MCF 10A (cell line): ENCODE measurements around the gene ZFYVE21. TPM values are rescaled to one million over a fixed set of nuclear protein-coding genes. Genes with fewer than 3 reads are reported as not detected.

Experiments used
- BruUV-seq: library from RNA; stranded (reverse); fragments of 400-500 nt; replicated peaks from 2 replicates; lab custom pipeline; 2021; lab: Mats Ljungman, UMichigan
- CTCF ChIA-PET: fragments of 300-600 bp; sonication (Branson Sonifier 250); formaldehyde crosslinking; extraction: SDS; loops from one replicate; lab custom pipeline; 2021; ENCODE audit warnings: antibody characterized with exemption, inconsistent platforms; lab: Yijun Ruan, JAX
- POLR2A ChIA-PET: fragments of 300-600, 350-650 bp; sonication (Branson Sonifier 250); formaldehyde crosslinking; extraction: SDS; loops from one replicate; lab custom pipeline; 2020; ENCODE audit warnings: antibody characterized with exemption, inconsistent platforms; lab: Yijun Ruan, JAX
- DNase-seq: peaks from one replicate; pipeline ENCODE4 v3.0.0-alpha.2; 2018; ENCODE audit not compliant: unreplicated experiment
- H3K27ac Mint-ChIP-seq: one replicate; pipeline ENCODE4 v1.8.0; 2022; ENCODE audit warnings: mild to moderate bottlenecking, low read depth, mixed read lengths; ENCODE audit not compliant: unreplicated experiment
- H3K27me3 Mint-ChIP-seq: one replicate; pipeline ENCODE4 v1.8.0; 2022; ENCODE audit warnings: mixed read lengths; ENCODE audit not compliant: insufficient read depth, unreplicated experiment
- H3K36me3 Mint-ChIP-seq: one replicate; pipeline ENCODE4 v1.8.0; 2022; ENCODE audit warnings: mild to moderate bottlenecking, moderate library complexity, mixed read lengths; ENCODE audit not compliant: insufficient read depth, unreplicated experiment
- H3K4me1 Mint-ChIP-seq: one replicate; pipeline ENCODE4 v1.8.0; 2022; ENCODE audit warnings: mixed read lengths; ENCODE audit not compliant: insufficient read depth, unreplicated experiment
- H3K4me3 Mint-ChIP-seq: one replicate; pipeline ENCODE4 v1.8.0; 2022; ENCODE audit warnings: mild to moderate bottlenecking, moderate library complexity, mixed read lengths; ENCODE audit not compliant: unreplicated experiment
- H3K9me3 Mint-ChIP-seq: one replicate; pipeline ENCODE4 v1.8.0; 2022; ENCODE audit warnings: mixed read lengths; ENCODE audit not compliant: unreplicated experiment
- CTCF ChIP-seq: fragments of 200-600 bp; IDR thresholded peaks from one replicate; pipeline ENCODE4 v1.8.0; 2022; ENCODE audit warnings: antibody characterized with exemption, mild to moderate bottlenecking; ENCODE audit not compliant: unreplicated experiment
- intact Hi-C: fragments of 100-400 bp; cut with micrococcal nuclease; formaldehyde crosslinking; loops from 2 replicates; pipeline ENCODE4 v1.14.1; 2022
- total RNA-seq: library from RNA; stranded (reverse); gene quantifications from 2 replicates; pipeline ENCODE4 v1.2.3, GENCODE V29; 2022

The ZFYVE21 gene
- total RNA-seq, 1 experiment from 2014 or later: 35.5 TPM

GRCh38 chr14:103765526-103765925 is 49.9 kb downstream of the ZFYVE21 start:
- TF ChIP-seq CTCF: no peak
- Mint-ChIP-seq H3K27ac (no peak overlapping the region), H3K9me3 (no peaks in the 10 kb centered on the region), H3K4me1 (peaks cover 9% of the 10 kb centered on the region), H3K27me3 (no peaks in the 10 kb centered on the region), H3K36me3 (peaks cover 11% of the 10 kb centered on the region), H3K4me3 (no peak overlapping the region)
- BruUV-seq: no TSS peak
- no peak for DNase-seq
- ChIA-PET CTCF (interaction anchor here (1.2 kb wide), 1 partner anchor 145 kb away, joined by 4 read pairs; no protein-coding TSS in a partner anchor), POLR2A (interaction anchor here (0.6 kb wide), 1 partner anchor 10 kb away, joined by 3 read pairs; no protein-coding TSS in a partner anchor)
- intact Hi-C loops: no loop called here

- H3K4me1 Mint-ChIP-seq: peaks cover 5% of the 10 kb centered on the region
- H3K36me3 Mint-ChIP-seq: peaks cover 11% of the 10 kb centered on the region
- no peak overlapping the region for H3K4me3 Mint-ChIP-seq
- intact Hi-C loops: no loop called here
- no peaks in the 10 kb centered on the region for H3K27me3 Mint-ChIP-seq
- BruUV-seq: no TSS peak
- POLR2A ChIA-PET: no interaction called here
- no peak for DNase-seq
- H3K9me3 Mint-ChIP-seq: peaks cover 6% of the 10 kb centered on the region
- H3K27ac Mint-ChIP-seq: no peak overlapping the region
- TF ChIP-seq CTCF: no peak
- CTCF ChIA-PET: no interaction called here
These were observed 51.8 kb downstream of the ZFYVE21 start for GRCh38 chr14:103767336-103767894.

- CTCF ChIA-PET: interaction anchor here (0.6 kb wide), 1 partner anchor 122 kb away, joined by 4 read pairs; no protein-coding TSS in a partner anchor
- POLR2A ChIA-PET: interaction anchor here (0.6 kb wide), 1 partner anchor 30 kb away, joined by 3 read pairs; no protein-coding TSS in a partner anchor
- Mint-ChIP-seq H3K4me3 (no peak overlapping the region), H3K27ac (no peak overlapping the region), H3K4me1 (peaks cover 5% of the 10 kb centered on the region), H3K36me3 (peaks cover 14% of the 10 kb centered on the region), H3K27me3 (no peaks in the 10 kb centered on the region), H3K9me3 (peaks cover 6% of the 10 kb centered on the region)
- TF ChIP-seq CTCF: no peak
- no TSS peak for BruUV-seq
- DNase-seq: no peak
- intact Hi-C loops: no loop called here
These were observed 54.9 kb downstream of the ZFYVE21 start for GRCh38 chr14:103770500-103770899.

- ChIA-PET CTCF (interaction anchor here (0.6 kb wide), 1 partner anchor 122 kb away, joined by 4 read pairs; no protein-coding TSS in a partner anchor), POLR2A (no interaction called here)
These were observed 55.3 kb downstream of the ZFYVE21 start for GRCh38 chr14:103770902-103771301.

More at GRCh38 chr14:103770902-103771301, 55.3 kb downstream of the ZFYVE21 start:
- intact Hi-C loops: no loop called here
- Mint-ChIP-seq H3K4me3 (no peak overlapping the region), H3K36me3 (peaks cover 12% of the 10 kb centered on the region), H3K4me1 (peaks cover 5% of the 10 kb centered on the region), H3K27me3 (no peaks in the 10 kb centered on the region), H3K9me3 (peaks cover 6% of the 10 kb centered on the region), H3K27ac (no peak overlapping the region)
- no TSS peak for BruUV-seq
- no peak for DNase-seq
- TF ChIP-seq CTCF: no peak
